T-helper 22 cell (primary cell): ENCODE data around the gene ESYT1.
"Not testable (repeated sequence)": the region's sequence is repeated elsewhere in the genome, so short reads cannot be mapped to it uniquely, and the experiment has no call there.

Experiments used
- DNase-seq: peaks from one replicate; pipeline ENCODE4 v3.0.0-alpha.2; 2020; ENCODE audit warnings: low read depth

Gene ESYT1

GRCh38 chr12:56104815-56105608, 23.1 kb upstream of the ESYT1 start:
- DNase-seq: no peak

GRCh38 chr12:56105609-56105902, 22.5 kb upstream of the ESYT1 start:
- DNase-seq: no peak

GRCh38 chr12:56107242-56107641, 20.8 kb upstream of the ESYT1 start:
- no peak for DNase-seq

GRCh38 chr12:56110571-56110970, 17.5 kb upstream of the ESYT1 start:
- DNase-seq: no peak

GRCh38 chr12:56114084-56114483, 14.0 kb upstream of the ESYT1 start:
- DNase-seq: no peak

GRCh38 chr12:56115329-56115728, 12.7 kb upstream of the ESYT1 start:
- DNase-seq: no peak

GRCh38 chr12:56116267-56117081, 11.6 kb upstream of the ESYT1 start, which contains the start of gene RPL41:
Gene RPL41, plus strand, starts transcription at chr12:56116633.
- peak; percentile 81 for DNase-seq

GRCh38 chr12:56117082-56117706, 10.9 kb upstream of the ESYT1 start:
- not testable (repeated sequence) for DNase-seq

- peak; percentile 98 for DNase-seq
These were observed 10.0 kb upstream of the ESYT1 start, which contains the start of gene ZC3H10 for GRCh38 chr12:56117778-56118687. Gene ZC3H10, plus strand, starts transcription at chr12:56118266. Its CDS starts 2,297 bp downstream, at chr12:56120563.

GRCh38 chr12:56118688-56119357, 9.2 kb upstream of the ESYT1 start:
- no peak for DNase-seq

- peak; percentile 32 for DNase-seq
These were observed 8.7 kb upstream of the ESYT1 start for GRCh38 chr12:56119361-56119796.

- DNase-seq: no peak
These were observed 7.8 kb upstream of the ESYT1 start for GRCh38 chr12:56120158-56120846.

GRCh38 chr12:56121204-56121870, 6.7 kb upstream of the ESYT1 start:
- DNase-seq: no peak

- no peak for DNase-seq
These were observed 5.4 kb upstream of the ESYT1 start for GRCh38 chr12:56122637-56123036.

- no peak for DNase-seq
These were observed 3.9 kb upstream of the ESYT1 start for GRCh38 chr12:56124133-56124532.

GRCh38 chr12:56126732-56127239, 1.3 kb upstream of the ESYT1 start:
- no peak for DNase-seq

GRCh38 chr12:56127485-56127887, 581 bp upstream of the ESYT1 start:
- no peak for DNase-seq

- DNase-seq: no peak
These were observed 671 bp downstream of the ESYT1 start for GRCh38 chr12:56128670-56129205.

- peak; percentile 66 for DNase-seq
These were observed 1.3 kb downstream of the ESYT1 start for GRCh38 chr12:56129206-56129941.
